ENCODE data around the gene RABEP2.
"Not testable (repeated sequence)": the region's sequence is repeated elsewhere in the genome, so short reads cannot be mapped to it uniquely, and the experiment has no call there.

The RABEP2 gene

GRCh38 chr16:28931801-28932225, 6.8 kb upstream of the RABEP2 start, which contains the start of gene CD19:
Gene CD19 (plus strand): TSS chr16:28931971. CDS start chr16:28932001, 30 bp downstream.
- DNase-seq = no peak

GRCh38 chr16:28930652-28931051, 5.6 kb upstream of the RABEP2 start:
- no peak for DNase-seq

GRCh38 chr16:28930203-28930602, 5.2 kb upstream of the RABEP2 start:
- no peak for DNase-seq

GRCh38 chr16:28927815-28928214, 2.8 kb upstream of the RABEP2 start:
- DNase-seq = no peak

- DNase-seq = not testable (repeated sequence)
Measured at GRCh38 chr16:28926284-28926683, 1.2 kb upstream of the RABEP2 start.

- DNase-seq = peak; percentile 90
Measured at GRCh38 chr16:28925386-28926228, 569 bp upstream of the RABEP2 start.

GRCh38 chr16:28924399-28924761, 658 bp downstream of the RABEP2 start:
- no peak for DNase-seq

- peak; percentile 39 for DNase-seq
Measured at GRCh38 chr16:28923652-28924398, 1.2 kb downstream of the RABEP2 start.

- DNase-seq = no peak
Measured at GRCh38 chr16:28923231-28923587, 1.8 kb downstream of the RABEP2 start.

- DNase-seq = no peak
Measured at GRCh38 chr16:28918698-28919097, 6.3 kb downstream of the RABEP2 start.

- no peak for DNase-seq
Measured at GRCh38 chr16:28917095-28917494, 7.9 kb downstream of the RABEP2 start.

- no peak for DNase-seq
Measured at GRCh38 chr16:28915181-28915580, 9.9 kb downstream of the RABEP2 start.

GRCh38 chr16:28913946-28914724, 10.9 kb downstream of the RABEP2 start:
- peak; percentile 75 for DNase-seq

- no peak for DNase-seq
Measured at GRCh38 chr16:28912558-28912957, 12.5 kb downstream of the RABEP2 start.

GRCh38 chr16:28910086-28911031, 14.7 kb downstream of the RABEP2 start:
- DNase-seq = peak; percentile 35

- no peak for DNase-seq
Measured at GRCh38 chr16:28905800-28906372, 19.2 kb downstream of the RABEP2 start.

- DNase-seq = no peak
Measured at GRCh38 chr16:28905229-28905754, 19.7 kb downstream of the RABEP2 start.

- DNase-seq = no peak
Measured at GRCh38 chr16:28904828-28905227, 20.2 kb downstream of the RABEP2 start.

- no peak for DNase-seq
Measured at GRCh38 chr16:28904363-28904762, 20.7 kb downstream of the RABEP2 start.

GRCh38 chr16:28903344-28904042, 21.5 kb downstream of the RABEP2 start:
- no peak for DNase-seq

GRCh38 chr16:28902909-28903308, 22.1 kb downstream of the RABEP2 start:
- DNase-seq = no peak

Data from NCI-H2171 treated with DMSO at 0.1 percent for 48 hours (cell line).